Stimulated activated CD8-positive, alpha-beta memory T cell treated with anti-CD3 and anti-CD28 coated beads, Interleukin-7, amount 100 ng/mL, for 1 hour (primary cell): ENCODE measurements around the gene TUBGCP5.
"Not testable (repeated sequence)": the region's sequence is repeated elsewhere in the genome, so short reads cannot be mapped to it uniquely, and the experiment has no call there.

ENCODE experiments used
- DNase-seq, 2 donors: peaks; one replicate each; pipeline ENCODE4 v3.0.0-alpha.2; 2020; ENCODE audit warnings: low read depth in 2 of 2

TUBGCP5 gene

DNA sequence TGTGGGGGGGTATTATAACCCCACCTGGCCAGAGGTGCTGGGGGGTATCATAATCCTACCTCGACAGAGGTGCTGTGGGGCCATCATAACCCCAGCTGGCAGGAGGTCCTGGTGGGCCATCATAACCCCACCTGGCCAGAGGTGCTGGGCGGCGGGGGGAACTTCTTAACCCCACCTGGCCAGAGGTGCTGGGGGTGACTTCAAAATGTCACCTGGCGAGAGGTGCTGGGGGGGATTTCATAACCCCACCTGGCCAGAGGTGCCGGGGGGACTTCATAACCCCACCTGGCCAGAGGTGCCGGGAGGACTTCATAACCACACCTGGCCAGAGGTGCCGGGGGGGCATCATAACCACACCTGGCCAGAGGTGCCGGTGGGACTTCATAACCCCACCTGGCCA is 2.4 kb upstream of the TUBGCP5 start:
- DNase-seq: not testable (repeated sequence)

DNA sequence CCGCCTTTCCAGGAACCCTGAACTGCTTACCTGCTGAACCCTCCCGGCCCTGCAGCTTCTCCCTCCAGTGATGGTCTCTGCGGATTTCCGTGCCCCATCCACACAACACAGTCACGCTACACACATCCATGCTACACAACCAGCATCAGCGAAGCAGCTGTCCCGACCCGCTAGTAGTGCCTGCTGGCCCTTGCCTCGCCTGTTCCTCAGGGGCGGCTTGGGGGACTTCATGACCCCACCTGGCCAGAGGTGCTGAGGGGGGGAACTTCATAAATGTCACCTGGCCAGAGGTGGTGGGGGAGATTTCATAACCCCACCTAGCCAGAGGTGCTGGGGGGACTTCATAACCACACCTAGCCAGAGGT is 530 bp upstream of the TUBGCP5 start:
- no peak for DNase-seq

DNA sequence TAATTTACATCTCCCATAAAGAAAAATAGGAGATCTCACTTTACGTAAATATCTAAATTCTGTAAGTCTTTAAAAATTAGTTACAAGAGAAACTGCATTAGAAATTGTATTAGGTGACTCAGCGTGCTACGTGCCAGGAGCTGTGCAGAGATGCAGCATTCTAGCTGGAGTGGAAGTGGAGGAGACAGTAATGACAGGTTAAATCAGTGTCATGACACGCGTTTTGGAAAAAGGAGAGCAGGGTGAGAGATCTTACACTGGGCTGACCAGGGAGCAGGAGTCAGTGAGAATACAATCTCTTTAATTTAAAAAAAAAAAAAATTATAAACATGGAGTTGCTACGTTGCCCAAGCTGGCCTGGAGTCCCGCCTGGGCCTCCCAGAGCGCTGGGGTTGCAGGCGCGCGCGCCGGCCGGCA is 635 bp downstream of the TUBGCP5 start:
- DNase-seq: no peak

DNA sequence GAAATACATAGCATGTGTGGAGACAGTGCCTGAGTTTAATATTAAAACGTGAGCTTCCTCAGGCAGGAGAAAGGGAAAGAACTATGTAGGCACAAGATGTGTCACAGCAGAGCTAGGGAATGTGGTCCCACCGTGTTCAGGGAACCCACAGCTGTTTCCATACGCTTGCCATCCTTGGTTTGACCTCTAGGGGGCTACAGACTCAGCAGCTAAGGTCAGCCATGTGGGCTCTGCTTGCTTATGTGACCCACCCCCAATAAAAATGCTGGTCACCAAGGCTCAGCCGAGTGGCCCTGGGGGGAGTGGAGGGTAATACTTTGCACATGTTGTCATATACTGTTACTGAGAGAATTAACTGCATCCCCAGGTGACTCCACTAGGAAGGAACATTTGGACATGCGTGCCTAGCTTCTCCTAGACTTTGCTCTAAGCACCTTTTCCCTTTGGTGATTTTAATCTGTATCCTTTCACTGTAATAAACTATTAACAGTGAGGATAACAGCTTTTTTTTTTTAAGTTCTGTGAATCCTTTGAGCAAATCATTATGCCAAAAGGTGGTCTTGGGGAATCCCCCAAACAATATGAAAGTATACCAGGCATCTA is 3.3 kb downstream of the TUBGCP5 start:
- DNase-seq: peak in 1 of 2 donors; percentile 10

DNA sequence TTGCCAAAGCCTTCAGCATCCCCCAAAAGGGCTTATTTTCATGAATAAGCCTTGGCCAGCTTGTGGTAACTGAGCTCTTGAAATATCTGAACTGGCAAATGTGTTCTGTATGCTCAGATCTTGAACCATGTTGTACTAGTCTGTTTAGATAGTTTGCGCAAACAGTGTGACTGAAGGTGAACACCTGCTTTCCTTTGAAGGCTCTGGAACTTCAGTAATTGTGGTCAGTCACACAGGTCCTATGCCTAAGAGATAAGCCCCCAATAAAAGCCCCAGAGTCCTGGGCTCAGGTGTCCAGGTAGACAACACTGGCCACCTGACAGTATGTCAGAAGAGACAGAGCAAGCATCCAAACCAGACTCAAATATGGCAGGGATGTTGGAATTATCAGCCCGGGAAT is 5.4 kb downstream of the TUBGCP5 start:
- no peak for DNase-seq

DNA sequence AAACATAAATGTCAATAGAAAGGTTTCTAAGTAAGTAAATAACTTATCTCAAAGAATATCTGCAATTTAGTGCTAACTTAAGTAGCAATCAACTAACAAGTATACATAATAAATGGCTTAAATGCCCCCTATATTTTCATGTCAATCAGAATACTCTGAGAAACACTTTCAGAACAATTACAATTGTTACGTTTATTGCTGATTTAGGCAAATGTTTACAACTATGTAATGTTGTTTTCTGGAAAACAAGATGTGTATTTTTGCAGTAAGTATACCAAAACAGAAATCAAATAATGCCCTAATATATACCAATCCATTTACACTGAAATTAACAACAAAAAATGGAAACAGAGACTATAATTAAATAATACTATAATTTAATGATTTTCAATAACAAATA is 13.2 kb downstream of the TUBGCP5 start:
- no peak for DNase-seq

DNA sequence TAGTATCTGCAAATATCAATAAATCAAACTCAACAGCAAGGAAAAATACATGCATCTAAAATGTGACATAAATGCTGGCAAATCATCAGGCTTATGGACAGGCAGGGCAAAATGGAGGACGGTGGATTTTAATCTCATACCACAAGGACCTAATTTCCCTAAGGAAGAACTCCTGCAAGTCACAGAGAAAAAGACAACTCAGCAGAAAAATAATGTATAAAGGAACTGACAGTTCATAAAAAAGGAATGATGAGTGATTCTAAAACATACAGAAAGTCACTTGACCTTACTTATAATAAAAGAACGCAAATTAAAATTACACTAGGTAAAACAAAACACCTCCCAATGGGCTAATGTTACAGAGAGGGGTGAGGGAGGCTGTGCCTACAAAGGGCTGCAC is 17.2 kb downstream of the TUBGCP5 start:
- no peak for DNase-seq

DNA sequence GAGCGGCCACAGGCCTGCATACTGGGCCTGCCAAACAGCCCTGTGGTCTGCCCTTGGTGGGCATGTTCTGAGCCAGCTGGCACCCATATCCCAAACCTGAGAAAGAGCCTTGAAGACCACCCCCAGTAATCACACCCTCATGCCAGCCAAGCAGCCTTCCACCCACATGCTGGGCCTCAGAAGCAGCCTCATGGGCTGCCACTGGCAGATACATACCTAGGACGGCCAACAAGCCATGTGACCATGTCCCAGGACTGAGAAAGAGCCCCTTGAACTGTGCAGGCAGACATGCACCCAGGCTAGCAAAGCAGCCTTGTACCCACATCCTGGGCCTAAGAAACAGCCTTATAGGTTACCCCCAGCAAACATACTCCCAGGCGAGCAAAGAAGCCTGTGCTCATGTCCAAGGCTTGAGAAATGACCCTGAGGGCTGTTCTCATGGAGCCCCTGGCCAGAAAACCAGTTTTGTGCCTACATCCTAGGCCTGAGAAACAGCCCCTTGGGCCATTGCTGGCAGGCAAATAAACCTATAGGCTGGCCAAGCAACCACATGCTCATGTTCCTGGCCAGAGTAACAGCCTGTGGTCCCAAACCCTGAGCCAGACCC is 24.9 kb downstream of the TUBGCP5 start:
- DNase-seq: no peak

DNA sequence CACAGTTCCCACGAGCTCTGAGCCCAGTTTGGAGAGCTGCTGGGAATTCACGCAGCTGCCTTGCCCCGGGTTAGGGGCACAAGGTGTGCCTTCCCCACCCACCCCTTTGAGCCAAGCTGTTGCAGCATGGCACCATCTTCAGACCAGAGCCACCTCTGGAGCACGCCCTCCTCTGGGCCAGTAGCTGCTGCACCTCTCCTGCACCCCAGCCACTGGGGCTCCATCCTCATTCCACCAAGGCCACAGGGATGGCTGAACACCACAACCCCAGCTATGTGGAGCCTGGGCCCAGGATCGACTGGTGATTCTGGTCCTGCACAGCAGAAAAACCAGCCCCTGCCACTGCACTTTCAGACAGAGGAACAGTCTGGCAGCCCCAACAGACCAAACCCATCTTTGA is 25.7 kb downstream of the TUBGCP5 start:
- no peak for DNase-seq

DNA sequence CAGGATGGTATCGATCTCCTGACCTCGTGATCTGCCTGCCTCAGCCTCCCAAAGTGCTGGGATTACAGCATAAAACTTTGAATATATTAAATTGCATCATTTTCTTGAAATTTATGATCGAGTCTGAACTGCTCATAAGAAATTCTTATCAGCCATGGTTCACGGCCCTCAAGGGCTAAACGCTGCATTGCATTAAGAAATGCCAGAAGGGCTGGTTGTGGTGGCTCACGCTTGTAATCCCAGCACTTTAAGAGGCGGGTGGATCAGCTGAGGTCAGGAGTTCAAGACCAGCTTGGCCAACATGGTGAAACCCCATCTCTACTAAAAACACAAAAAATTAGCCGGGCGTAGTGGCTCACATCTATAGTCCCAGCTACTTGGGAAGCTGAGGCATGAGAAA is 26.8 kb downstream of the TUBGCP5 start:
- DNase-seq: not testable (repeated sequence)

DNA sequence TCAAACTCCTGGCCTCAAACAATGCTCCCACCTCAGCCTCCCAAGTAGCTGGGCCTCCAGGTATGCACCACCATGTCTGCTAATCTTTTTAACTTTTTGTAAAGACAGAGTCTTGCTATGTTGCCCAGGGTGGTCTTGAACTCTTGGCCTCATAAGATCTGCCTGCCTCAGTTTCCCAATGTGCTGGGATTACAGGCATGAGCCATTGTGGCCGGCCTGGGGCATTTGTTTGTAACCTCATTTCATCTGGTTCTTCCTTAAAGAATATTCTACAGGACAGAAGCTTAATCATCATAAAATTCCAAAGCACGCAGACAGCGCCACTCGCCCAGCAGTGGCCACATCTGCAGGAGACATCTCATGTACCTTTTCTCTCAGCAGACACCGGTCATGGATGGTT is 35.6 kb downstream of the TUBGCP5 start:
- no peak for DNase-seq

DNA sequence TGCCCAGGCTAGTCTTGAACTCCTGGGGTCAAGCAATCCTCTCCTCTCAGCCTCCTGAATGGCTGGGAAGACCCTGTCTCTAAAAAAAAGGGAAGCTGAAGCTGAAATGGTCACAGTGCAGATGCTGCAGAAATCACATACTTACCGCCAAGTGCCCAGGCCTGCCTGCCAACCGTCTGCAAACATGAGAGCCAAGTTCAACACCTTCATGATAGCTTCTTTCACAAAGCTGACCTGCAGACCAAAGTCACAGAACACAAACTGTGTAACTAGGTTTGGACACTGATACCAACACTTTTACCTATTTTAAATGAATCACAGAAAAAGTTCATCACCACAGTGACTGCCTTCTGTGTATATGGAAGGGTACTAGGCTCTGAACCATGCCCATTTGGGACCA is 36.4 kb downstream of the TUBGCP5 start:
- DNase-seq: no peak

DNA sequence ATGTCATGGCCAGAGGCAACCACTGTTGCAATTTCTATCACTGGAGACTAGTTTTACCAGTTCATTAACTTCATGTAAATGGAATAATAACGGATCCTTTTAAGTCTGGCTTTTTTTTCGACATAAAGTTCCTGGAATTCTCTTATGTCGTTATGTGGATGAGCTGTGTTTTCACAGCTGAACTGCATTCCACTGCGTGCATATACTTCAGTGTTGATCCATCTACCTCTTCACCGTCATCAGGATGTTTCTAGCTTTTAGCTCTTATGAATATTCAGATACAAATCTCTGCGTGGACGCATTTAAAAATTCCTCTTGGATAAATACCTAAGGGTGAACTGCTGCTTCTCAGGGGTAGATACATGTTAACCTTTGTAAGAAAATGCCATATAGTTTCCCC is 43.6 kb downstream of the TUBGCP5 start:
- no peak for DNase-seq

DNA sequence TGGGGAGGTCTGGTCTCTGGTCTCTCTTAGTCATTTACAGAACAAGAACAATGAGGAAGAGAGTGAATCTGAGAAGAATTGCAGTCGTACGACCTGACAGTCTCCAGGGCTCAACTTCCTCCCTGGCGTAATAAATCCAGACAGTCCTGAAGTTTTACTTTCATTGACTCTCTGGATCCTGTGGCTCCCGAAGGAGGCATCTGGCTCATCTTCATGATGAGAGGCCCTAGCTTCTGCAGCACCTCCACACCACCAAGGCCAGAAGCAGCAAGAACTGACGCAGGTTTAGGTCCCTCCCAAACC is 47.4 kb downstream of the TUBGCP5 start:
- no peak for DNase-seq

DNA sequence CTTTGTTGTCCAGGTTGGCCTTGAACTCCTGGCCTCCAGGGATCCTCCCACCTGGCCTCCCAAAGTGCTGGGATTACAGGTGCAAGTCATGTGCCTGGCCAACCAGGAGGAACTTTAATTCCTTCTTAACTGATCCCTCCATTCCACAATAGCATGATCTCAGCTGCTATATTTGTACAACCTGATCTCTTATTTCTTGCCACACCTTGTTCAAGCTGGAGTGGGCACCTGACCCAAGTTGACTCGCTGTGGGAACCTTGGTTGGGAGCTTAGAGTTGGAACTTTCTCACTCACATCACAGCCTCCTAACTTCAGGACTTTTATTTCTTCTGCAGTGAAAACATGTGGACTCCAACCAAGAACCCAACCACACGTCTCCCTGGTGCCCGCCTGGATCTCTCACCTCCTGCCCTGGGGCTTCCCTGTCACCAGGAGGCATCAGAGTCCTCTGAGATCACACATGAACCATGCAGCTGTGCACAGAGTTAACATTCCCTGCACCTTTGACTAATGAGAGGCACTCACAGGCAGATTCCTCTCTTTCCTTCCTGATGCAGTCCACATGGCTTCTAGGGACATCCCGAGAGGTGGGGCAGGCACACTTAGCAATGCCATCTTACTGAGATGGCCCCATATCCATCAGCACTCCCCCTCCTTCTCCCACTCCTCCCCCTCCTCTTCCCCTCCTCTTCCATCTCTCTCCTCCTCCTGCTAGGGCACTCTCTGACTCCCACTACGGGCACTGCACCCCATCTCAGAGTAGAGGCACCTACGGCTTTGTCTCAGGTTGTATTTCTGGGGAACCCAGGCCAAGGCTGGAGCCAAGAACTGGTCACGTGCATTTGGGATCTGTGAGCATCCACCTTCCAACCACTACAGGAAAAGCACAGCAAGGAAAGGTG is 49.5 kb downstream of the TUBGCP5 start:
- no peak for DNase-seq

DNA sequence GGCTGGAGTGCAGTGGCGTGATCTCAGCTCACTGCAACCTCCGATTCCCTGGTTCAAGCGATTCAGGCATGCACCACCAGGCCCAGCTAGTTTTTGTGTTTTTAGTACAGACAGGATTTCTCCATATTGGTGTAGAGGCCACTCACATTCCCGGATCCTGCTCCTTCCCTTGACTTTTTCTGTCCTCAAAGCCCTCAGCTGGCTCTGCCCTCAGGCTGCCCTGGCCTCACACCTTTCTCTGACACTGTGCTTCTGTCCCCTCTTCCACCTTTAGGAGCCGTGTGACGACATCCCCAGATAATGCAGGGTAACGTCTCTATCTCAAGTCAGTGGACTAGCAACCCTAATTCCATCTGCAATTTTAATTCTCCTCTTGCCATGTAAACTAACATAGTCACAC is 50.6 kb downstream of the TUBGCP5 start:
- DNase-seq: no peak

DNA sequence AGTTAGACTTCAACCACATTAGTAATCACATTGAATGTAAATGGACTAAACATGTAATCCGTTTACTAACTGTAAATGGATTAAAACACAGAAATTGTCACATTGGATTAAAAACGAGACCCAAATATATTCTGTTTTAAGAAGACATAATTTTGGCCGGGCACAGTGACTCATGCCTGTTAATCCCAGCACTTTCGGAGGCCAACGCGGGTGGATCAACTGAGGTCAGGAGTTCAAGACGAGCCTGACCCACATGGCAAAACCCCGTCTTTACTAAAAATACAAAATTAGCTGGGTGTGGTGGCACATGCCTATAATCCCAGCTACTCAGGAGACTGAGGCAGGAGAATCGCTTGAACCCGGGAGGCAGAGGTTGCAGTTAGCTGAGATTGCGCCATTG is 57.4 kb downstream of the TUBGCP5 start:
- not testable (repeated sequence) for DNase-seq

DNA sequence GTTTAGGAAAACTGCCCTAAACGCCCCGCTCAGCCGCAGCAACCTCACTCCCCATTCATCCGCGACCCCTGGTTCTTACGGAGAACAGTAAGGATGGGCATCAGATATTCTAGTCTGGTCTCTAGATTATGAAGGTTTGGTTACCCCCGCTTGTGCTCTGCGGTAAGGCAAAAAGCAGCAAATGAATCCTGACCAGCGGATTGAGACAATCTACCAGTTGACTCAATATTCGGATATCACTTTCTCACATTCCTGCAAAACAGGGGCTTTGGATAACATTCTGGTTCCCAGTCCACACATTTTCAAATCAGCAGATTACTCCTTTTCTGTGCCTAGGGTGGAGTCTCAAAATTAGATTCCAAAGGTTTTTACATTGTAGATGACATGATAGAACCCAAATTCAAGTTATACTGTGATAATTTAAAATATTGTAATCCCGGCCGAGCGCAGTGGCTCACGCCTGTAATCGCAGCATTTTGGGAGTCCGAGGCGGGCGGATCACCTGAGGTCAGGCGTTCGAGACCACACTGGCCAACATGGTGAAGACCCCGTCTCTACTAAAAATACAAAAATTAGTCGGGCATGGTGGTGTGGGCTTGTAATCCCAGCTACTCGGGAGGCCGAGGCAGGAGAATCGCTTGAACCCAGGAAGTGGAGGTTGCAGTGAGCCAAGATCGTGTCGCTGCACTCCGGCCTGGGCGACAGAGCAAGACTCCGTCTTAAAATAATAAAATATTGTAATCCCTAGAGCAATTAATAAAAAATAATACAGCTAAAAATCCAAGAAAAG is 58.1 kb downstream of the TUBGCP5 start:
- no peak for DNase-seq

DNA sequence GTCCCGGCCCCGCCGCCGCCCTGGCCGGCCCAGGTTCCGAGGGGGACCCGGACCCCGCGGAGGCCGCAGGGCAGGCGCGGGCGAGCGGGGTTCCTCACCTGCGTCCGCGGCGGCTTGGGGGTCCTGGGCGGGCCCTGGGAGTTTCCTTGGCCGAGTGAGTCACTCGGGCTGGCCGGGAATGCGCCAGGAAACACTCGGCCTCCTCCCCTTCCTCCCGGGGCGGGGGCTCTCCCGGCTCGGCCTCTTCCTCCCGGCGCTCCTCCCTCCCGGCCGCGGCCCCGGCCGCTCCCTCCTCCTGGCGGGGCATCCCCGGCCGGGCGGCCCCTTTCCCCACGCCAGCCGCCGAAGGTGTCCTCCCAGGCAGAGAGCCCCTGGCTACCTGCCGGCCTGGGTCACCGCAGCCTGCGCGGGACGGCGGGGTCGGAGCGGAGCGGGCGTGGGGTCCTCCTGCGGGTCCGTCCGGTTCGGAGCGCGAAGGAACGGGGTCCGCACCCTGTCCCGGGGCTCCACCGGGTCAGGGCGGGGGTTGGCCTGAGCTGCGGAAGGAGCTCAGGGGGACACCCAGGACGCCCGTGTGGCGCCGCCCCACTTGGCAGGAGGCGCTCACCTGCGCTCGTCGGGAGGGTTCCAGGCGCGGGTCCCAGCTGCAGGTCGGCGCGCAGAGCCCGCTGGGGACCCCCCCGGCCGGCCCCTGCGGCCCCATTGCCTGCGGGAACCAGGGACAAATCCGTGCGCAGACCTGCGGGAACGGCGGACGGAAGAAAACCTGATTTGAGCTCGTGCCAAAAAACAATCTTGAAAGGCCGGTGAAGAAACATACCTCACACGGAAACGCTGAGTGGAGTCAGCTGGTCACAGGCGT is 58.9 kb downstream of the TUBGCP5 start, which contains the start of gene CYFIP1:
TSS of gene CYFIP1 (minus strand) at position 180 of the 862 bp plus-strand sequence. CDS start 33,083 bp downstream, outside the sequence.
- DNase-seq: no peak

DNA sequence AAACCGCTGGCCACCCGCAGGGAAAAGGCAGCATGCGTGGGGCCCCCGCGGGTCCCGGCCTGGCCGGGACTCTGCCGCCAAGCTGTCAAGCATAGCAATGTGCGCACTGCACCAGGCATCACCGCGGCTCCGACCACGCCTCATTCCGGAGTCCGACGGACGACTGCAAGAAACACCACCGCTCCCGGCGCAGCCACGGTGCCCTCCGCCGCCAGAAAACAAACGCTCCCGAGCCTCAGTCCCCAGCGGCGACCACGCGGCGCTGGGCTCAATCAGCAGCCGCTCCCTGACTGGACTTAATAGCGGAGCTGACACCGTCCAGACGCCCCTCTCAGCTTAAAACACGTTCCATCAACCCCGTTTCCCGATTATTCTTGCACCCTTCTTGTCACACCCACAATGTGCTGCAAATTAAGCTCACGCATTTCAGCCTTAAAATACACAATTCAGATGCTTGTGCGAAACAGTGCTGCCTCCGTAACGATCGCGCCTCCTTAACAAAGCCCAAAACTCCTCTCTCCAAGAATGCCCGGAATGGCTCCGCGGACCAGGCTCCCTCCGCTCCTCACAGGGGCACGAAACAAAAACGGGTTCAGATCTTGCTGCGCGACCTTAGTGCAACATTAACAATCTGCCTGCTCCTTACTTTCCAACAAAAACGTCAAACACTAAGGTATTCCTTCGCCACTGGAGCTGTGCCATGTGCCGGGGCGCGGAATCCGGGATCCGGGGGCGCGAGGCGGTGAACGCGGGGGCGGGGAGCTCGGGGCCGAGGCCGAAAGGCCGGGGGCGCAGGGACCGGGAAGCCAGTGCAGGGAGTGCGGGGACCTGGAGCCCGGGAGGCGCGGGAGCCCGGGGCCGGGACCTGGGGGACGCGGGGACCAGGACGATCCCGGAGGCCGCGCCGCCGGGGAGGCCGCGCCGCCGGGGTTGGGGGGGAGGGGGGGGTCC is 59.9 kb downstream of the TUBGCP5 start:
- DNase-seq: no peak
